HepG2 (cell line): ENCODE measurements around the gene ANXA5. TPM values are rescaled to one million over a fixed set of nuclear protein-coding genes. Genes with fewer than 3 reads are reported as not detected.

Experiments
- ATAC-seq: fragments of 200-7000 bp; cut with Tn5 transposase; 3 replicates; pipeline ENCODE4 v1.9.1; 2020; ENCODE audit warnings: mild to moderate bottlenecking, moderate library complexity
- BruUV-seq: library from RNA; stranded (reverse); fragments of 400-500 nt; replicated peaks from 2 replicates; lab custom pipeline; 2021; lab: Mats Ljungman, UMichigan
- CTCF ChIA-PET: fragments of 300-600 bp; formaldehyde crosslinking; extraction: SDS; loops from one replicate; lab custom pipeline; 2021; ENCODE audit warnings: low total read pairs, inconsistent platforms, low intra/inter-chr PET ratio; lab: Yijun Ruan, JAX
- POLR2A ChIA-PET: fragments of 350-600 bp; sonication (Branson Sonifier 250); formaldehyde crosslinking; loops from one replicate; lab custom pipeline; 2020; ENCODE audit warnings: antibody characterized with exemption, inconsistent platforms; lab: Yijun Ruan, JAX
- DNase-seq: peaks from one replicate; pipeline ENCODE4 v3.0.0-alpha.2; 2015; ENCODE audit warnings: low spot score
- FAIRE-seq: peaks from 3 replicates; lab custom pipeline; 2011; peaks lifted over from hg19 to GRCh38; lab: Jason Lieb, UNC
- H2AFZ ChIP-seq: one replicate; pipeline ENCODE4 v1.6.1; 2011; ENCODE audit warnings: low read length, inconsistent platforms
- H3K27ac ChIP-seq: fragments of 300-600 bp; 3 replicates; pipeline ENCODE4 v1.8.0; 2011; ENCODE audit warnings: mixed run types, mild to moderate bottlenecking, mixed read lengths, low read length, inconsistent platforms; ENCODE audit not compliant: insufficient read depth; ENCODE audit errors: extremely low read length
- H3K27me3 ChIP-seq, 2 experiments: fragments of 200-600 bp in 1 of 2; 2 replicates in 1 of 2; 3 replicates in 1 of 2; pipeline versions ENCODE4 v1.6.0 to v1.8.0; 2011; ENCODE audit warnings: low read length in 2 of 2, mild to moderate bottlenecking in 2 of 2, moderate library complexity in 2 of 2, inconsistent platforms in 1 of 2; ENCODE audit not compliant: insufficient read depth in 2 of 2, control insufficient read depth in 1 of 2
- H3K36me3 ChIP-seq, 2 experiments: fragments of 200-600 bp in 1 of 2; replicated peaks in 1 of 2; 2 replicates in 1 of 2; 3 replicates in 1 of 2; pipeline versions ENCODE4 v1.5.1 to v1.8.0; 2011; ENCODE audit warnings: low read length in 2 of 2, inconsistent platforms in 1 of 2; ENCODE audit not compliant: insufficient read depth in 2 of 2, control insufficient read depth in 1 of 2
- H3K4me1 ChIP-seq: 2 replicates; pipeline ENCODE4 v1.5.1; 2012; ENCODE audit warnings: low read length, inconsistent platforms; ENCODE audit not compliant: insufficient read depth
- H3K4me2 ChIP-seq: 2 replicates; pipeline ENCODE4 v1.6.0; 2011; ENCODE audit warnings: low read depth, low read length, inconsistent platforms
- H3K4me3 ChIP-seq, 3 experiments: fragments of 200-600 bp in 1 of 3; sonication (generic), shearing (Covaris generic) in 1 of 3; replicated peaks in 1 of 3; 2 replicates each; pipeline ENCODE4 v1.5.1; 2011 to 2016; ENCODE audit warnings: low read length in 3 of 3, inconsistent platforms in 2 of 3, low read depth in 2 of 3, mild to moderate bottlenecking in 2 of 3, control low read depth in 1 of 3, mixed read lengths in 1 of 3; ENCODE audit not compliant: insufficient read depth in 1 of 3
- H3K79me2 ChIP-seq: one replicate; pipeline ENCODE4 v1.6.1; 2011; ENCODE audit warnings: low read length, inconsistent platforms; ENCODE audit not compliant: insufficient read depth
- H3K9ac ChIP-seq: 2 replicates; pipeline ENCODE4 v1.6.0; 2011; ENCODE audit warnings: mild to moderate bottlenecking, low read depth, low read length, inconsistent platforms; ENCODE audit not compliant: insufficient read depth
- H3K9me3 ChIP-seq: 2 replicates; pipeline ENCODE4 v1.5.1; 2012; ENCODE audit warnings: mild to moderate bottlenecking, low read length
- H4K20me1 ChIP-seq: 2 replicates; pipeline ENCODE4 v1.6.0; 2011; ENCODE audit warnings: inconsistent platforms, mild to moderate bottlenecking, low read length, moderate library complexity; ENCODE audit not compliant: insufficient read depth
- ATM ChIP-seq: fragments of 450-650 bp; IDR thresholded peaks from 2 replicates; pipeline ENCODE4 v1.7.1; 2017; ENCODE audit warnings: mild to moderate bottlenecking, borderline replicate concordance
- CREM ChIP-seq, 2 experiments: sonication (generic) in 1 of 2; formaldehyde crosslinking in 1 of 2; IDR thresholded peaks; 2 replicates each; pipeline versions ENCODE4 v1.4.0 to v1.6.1; 2016 to 2020; ENCODE audit warnings: antibody characterized with exemption in 1 of 2, mild to moderate bottlenecking in 1 of 2, missing genetic modification reagents in 1 of 2
- CTCF ChIP-seq: sonication (generic); formaldehyde crosslinking; IDR thresholded peaks from 2 replicates; pipeline ENCODE4 v1.5.0; 2020; ENCODE audit warnings: mild to moderate bottlenecking, missing genetic modification reagents, moderate library complexity
- RAD21 ChIP-seq: fragments of 450-650 bp; formaldehyde crosslinking; IDR thresholded peaks from 2 replicates; pipeline ENCODE4 v1.5.0; 2020; ENCODE audit warnings: mild to moderate bottlenecking
- SMC3 ChIP-seq: IDR thresholded peaks from 2 replicates; pipeline ENCODE4 v1.6.1; 2011; ENCODE audit warnings: low read length, improper control_type of control experiment
- STAG1 ChIP-seq: sonication (generic); formaldehyde crosslinking; IDR thresholded peaks from 2 replicates; pipeline ENCODE4 v1.4.0; 2020; ENCODE audit warnings: missing genetic modification reagents
- ZNF484 ChIP-seq: sonication (generic); formaldehyde crosslinking; IDR thresholded peaks from 2 replicates; pipeline ENCODE4 v1.5.1; 2020; ENCODE audit warnings: mild to moderate bottlenecking, low read depth, missing genetic modification reagents, borderline replicate concordance
- ZNF646 ChIP-seq: sonication (generic); formaldehyde crosslinking; IDR thresholded peaks from 2 replicates; pipeline ENCODE4 v1.9.0; 2021; ENCODE audit warnings: mild to moderate bottlenecking, missing genetic modification reagents
- WGBS: methylation state at CpG from one replicate; pipeline ENCODE4 v1.1.6; 2017; ENCODE audit warnings: low lambda C conversion rate; 5-methylcytosine and 5-hydroxymethylcytosine counted together
- in situ Hi-C: cut with HindIII; loops from 2 replicates; pipeline ENCODE4 v1.10.0; 2017; ENCODE audit warnings: low pct_unique_long_range_greater_than_20kb; ENCODE audit not compliant: extremely low pct_ligation_motif_present
- intact Hi-C: fragments of 100-400 bp; cut with micrococcal nuclease; formaldehyde crosslinking; loops from one replicate; pipeline ENCODE4 v1.10.0; 2022; ENCODE audit not compliant: unreplicated experiment
- polyA plus RNA-seq, 8 experiments: library from polyadenylated mRNA; depleted of rRNA in 3 of 8; stranded (reverse) in 7 of 8; unstranded in 1 of 8; fragments of >200 nt; fragmentation: Illumina TruSeq in 4 of 8; extraction: Trizol in 4 of 8; gene quantifications; 2 replicates each; pipeline versions ENCODE4 v1.2.1 to v1.2.3, GENCODE V29; 2011 to 2016; ENCODE audit warnings: low read depth in 4 of 8, missing spikeins in 1 of 8, mixed read lengths in 1 of 8; ENCODE audit not compliant: insufficient read depth in 1 of 8
- total RNA-seq, 5 experiments: library from RNA; depleted of rRNA; stranded (reverse); fragments of >200 nt; fragmentation: Illumina TruSeq; extraction: Trizol; gene quantifications; 2 replicates each; pipeline ENCODE4 v1.2.3, GENCODE V29; 2016; ENCODE audit warnings: low read depth in 1 of 5

The ANXA5 gene
- total and polyA plus RNA-seq, 2 of the 13 experiments (the other 11 are each of a cell fraction or from before 2014, with no cell fraction given) = 209 to 342 TPM

- H4K20me1 ChIP-seq = no peaks in the 10 kb centered on the region
- H2AFZ ChIP-seq = no peak overlapping the region
- FAIRE-seq (peak; percentile 68), DNase-seq (peak; percentile 50), ATAC-seq (peak; percentile 80)
- H3K79me2 ChIP-seq = no peaks in the 10 kb centered on the region
- no peak overlapping the region for H3K27ac ChIP-seq
- POLR2A ChIA-PET = no interaction called here
- no peak overlapping the region for H3K4me3 ChIP-seq
- WGBS = 43% methylated on average over 5 of the region's 5 CpGs
- CTCF ChIA-PET = interaction anchor here (0.8 to 1.7 kb wide), 4 partner anchors 172 to 379 kb away, joined by 4 to 15 read pairs (median 10); no protein-coding TSS in a partner anchor
- H3K4me2 ChIP-seq = no peak overlapping the region
- H3K9me3 ChIP-seq = no peaks in the 10 kb centered on the region
- intact Hi-C loops = loop anchor here (1.0 to 10.0 kb wide), 5 partner anchors 71 to 381 kb away; no protein-coding TSS in a partner anchor
- in situ Hi-C loops = loop anchor here (10.0 kb wide), 2 partner anchors 191 to 281 kb away; no protein-coding TSS in a partner anchor
- H3K36me3 ChIP-seq = no peaks in the 10 kb centered on the region
- no peaks in the 10 kb centered on the region for H3K27me3 ChIP-seq
- no peaks in the 10 kb centered on the region for H3K4me1 ChIP-seq
- no peak overlapping the region for H3K9ac ChIP-seq
- BruUV-seq = no TSS peak
- no peak for TF ChIP-seq CREM (IDR thresholded peaks at IDR 0.05)
- no peak for TF ChIP-seq CREM (CRISPR knock-in tag; IDR thresholded peaks at IDR 0.05)
- TF ChIP-seq RAD21 = 0 out of 2 replicates have a peak, but pooled peaks have one; percentile 23
- TF ChIP-seq ATM = no peak
- TF ChIP-seq STAG1 (CRISPR knock-in tag) = peak; percentile 64
- peak; percentile 93 for TF ChIP-seq ZNF646 (CRISPR knock-in tag)
- TF ChIP-seq CTCF (CRISPR knock-in tag) = peak; percentile 64
- peak; percentile 46; the same call in 1 of the 2 replicates for TF ChIP-seq SMC3
- no peak for TF ChIP-seq ZNF484 (CRISPR knock-in tag)
These were observed 40.5 kb downstream of the ANXA5 start for GRCh38 chr4:121656269-121656641.
